Measurements from ENCODE around the gene ACSF2. TPM values are rescaled to one million over a fixed set of nuclear protein-coding genes. Genes with fewer than 3 reads are reported as not detected.

The ACSF2 gene
- polyA plus RNA-seq, 2 of the 4 experiments (the other 2 are of a cell fraction) = 24.4 to 33.6 TPM

- no peak for TF ChIP-seq MAX (IDR thresholded peaks at IDR 0.05)
Measured at GRCh38 chr17:50477976-50478375, 52.0 kb downstream of the ACSF2 start (continued).

GRCh38 chr17:50478391-50479381 lies 52.7 kb downstream of the ACSF2 start, which contains the start of gene RSAD1:
RSAD1 (plus strand) TSS chr17:50478860; CDS start chr17:50478885, 25 bp downstream.
- DNase-seq (ENCODE audit: low read depth in 1 of 2, low spot score in 1 of 2) (peak; percentile 85 to 96), ATAC-seq (peak; percentile 78 to 89), FAIRE-seq (no peak)
- ChIA-PET CTCF (interaction anchor here (0.6 to 10.0 kb wide), 65 partner anchors 9 to 475 kb away, joined by 3 to 238 read pairs (median 4); partner anchors contain the start of genes CHAD, COL1A1, EPN3 and LRRC59), POLR2A (interaction anchor here (0.6 to 1.0 kb wide), 14 partner anchors 9 to 387 kb away, joined by 3 to 6 read pairs (median 4); partner anchors contain the start of genes LRRC59 and TOB1)
- Histone ChIP-seq H3K4me2 (peak within 1 kb of the TSS; percentile 76), H3K27ac (peak within 1 kb of the TSS; percentile 79 to 91), H3K4me3 (peak within 1 kb of the TSS; percentile 65), H3K4me1 (peaks cover 31% of the 10 kb centered on the region), H3K9me3 (no peaks in the 10 kb centered on the region)
- 13% methylated on average over 20 of the region's 75 CpGs for WGBS (ENCODE audit: missing lambda C conversion rate)
- TF ChIP-seq E2F6 (IDR thresholded peaks at IDR 0.05; ENCODE audit: borderline replicate concordance, low read depth) = peak; percentile 71; the same call in 1 of the 2 replicates
- TF ChIP-seq HDAC2 (IDR thresholded peaks at IDR 0.05) = no peak
- no peak for TF ChIP-seq CHD4 (IDR thresholded peaks at IDR 0.05; ENCODE audit: borderline replicate concordance)
- TF ChIP-seq GATA3 (IDR thresholded peaks at IDR 0.05; ENCODE audit: borderline replicate concordance) = peak; percentile 58; the same call in 1 of the 2 replicates
- no peak for TF ChIP-seq EHF (CRISPR knock-in tag; IDR thresholded peaks at IDR 0.05)
- TF ChIP-seq FOXS1 (CRISPR knock-in tag; IDR thresholded peaks at IDR 0.05) = no peak
- no peak for TF ChIP-seq JUNB (IDR thresholded peaks at IDR 0.05)
- TF ChIP-seq SMC3 (IDR thresholded peaks at IDR 0.05) = peak; percentile 81
- no peak for TF ChIP-seq HEYL (CRISPR knock-in tag; IDR thresholded peaks at IDR 0.05)
- peak; percentile 90 for TF ChIP-seq POLR2A (IDR thresholded peaks at IDR 0.05; ENCODE audit: low read length)
- no peak; the same call in 1 of the 2 replicates for TF ChIP-seq TP53 (CRISPR knock-in tag; IDR thresholded peaks at IDR 0.05)
- TF ChIP-seq NPAS2 (CRISPR knock-in tag; IDR thresholded peaks at IDR 0.05; ENCODE audit: borderline replicate concordance) = peak; percentile 94
- no peak for TF ChIP-seq HOXB13 (CRISPR knock-in tag; IDR thresholded peaks at IDR 0.05; ENCODE audit: low read depth)
- TF ChIP-seq KDM1A (IDR thresholded peaks at IDR 0.05; ENCODE audit: low read depth) = no peak
- no peak for TF ChIP-seq CEBPB (IDR thresholded peaks at IDR 0.05)
- no peak for TF ChIP-seq KDM5A (IDR thresholded peaks at IDR 0.05)
- no peak for TF ChIP-seq TFCP2L1 (CRISPR knock-in tag; IDR thresholded peaks at IDR 0.05)
- TF ChIP-seq REST (IDR thresholded peaks at IDR 0.05) = peak; percentile 47; the same call in 1 of the 2 replicates
- no peak for TF ChIP-seq POLR2AphosphoS2 (conservative IDR thresholded peaks at IDR 0.05; ENCODE audit: low read length)
- TF ChIP-seq ZNF302 (CRISPR knock-in tag; IDR thresholded peaks at IDR 0.05) = no peak
- TF ChIP-seq NR3C1 (IDR thresholded peaks at IDR 0.05) = no peak
- TF ChIP-seq BHLHE40 (IDR thresholded peaks at IDR 0.05; ENCODE audit: low read depth, low read length) = peak; percentile 88
- TF ChIP-seq USF2 (IDR thresholded peaks at IDR 0.05) = peak; percentile 8; the same call in 1 of the 2 replicates
- no peak for TF ChIP-seq ZSCAN20 (CRISPR knock-in tag; IDR thresholded peaks at IDR 0.05)
- TF ChIP-seq RCOR1 (IDR thresholded peaks at IDR 0.05; ENCODE audit: low read depth, low read length) = no peak
- TF ChIP-seq CTCF (IDR thresholded peaks at IDR 0.05) = peak; percentile 100
- no peak for TF ChIP-seq HOXB5 (CRISPR knock-in tag; IDR thresholded peaks at IDR 0.05)
- TF ChIP-seq MYC (IDR thresholded peaks at IDR 0.05; ENCODE audit: borderline replicate concordance, low read length) = peak; percentile 87; the same call in 1 of the 2 replicates
- TF ChIP-seq NFE2L2 (conservative IDR thresholded peaks at IDR 0.05; ENCODE audit: low read length) = no peak
- TF ChIP-seq RNF2 (IDR thresholded peaks at IDR 0.05; ENCODE audit: borderline replicate concordance, low read depth) = no peak
- no peak for TF ChIP-seq FOSL2 (IDR thresholded peaks at IDR 0.05)
- TF ChIP-seq FOSL2 (CRISPR knock-in tag; IDR thresholded peaks at IDR 0.05) = peak; percentile 23
